HEK293T (cell line): ENCODE results near the gene PRDX2.

Experiments used
- ARNT ChIP-seq: fragments of 450-650 bp; IDR thresholded peaks from 2 replicates; pipeline ENCODE4 v1.6.1; 2017; ENCODE audit warnings: mild to moderate bottlenecking
- BHLHE40 ChIP-seq: fragments of 450-650 bp; IDR thresholded peaks from 2 replicates; pipeline ENCODE4 v1.6.1; 2016; ENCODE audit warnings: mild to moderate bottlenecking, moderate library complexity, borderline replicate concordance
- CTBP1 ChIP-seq: fragments of 450-650 bp; IDR thresholded peaks from 2 replicates; pipeline ENCODE4 v1.6.1; 2016; ENCODE audit warnings: borderline replicate concordance
- ELF4 ChIP-seq: fragments of 450-650 bp; IDR thresholded peaks from 2 replicates; pipeline ENCODE4 v1.6.1; 2017; ENCODE audit warnings: antibody characterized with exemption
- FOXA1 ChIP-seq: fragments of 450-650 bp; IDR thresholded peaks from 2 replicates; pipeline ENCODE4 v1.6.1; 2016; ENCODE audit warnings: mild to moderate bottlenecking
- FOXM1 ChIP-seq: fragments of 450-650 bp; IDR thresholded peaks from 2 replicates; pipeline ENCODE4 v1.6.1; 2017; ENCODE audit warnings: mild to moderate bottlenecking, borderline replicate concordance
- LEF1 ChIP-seq: fragments of 450-650 bp; IDR thresholded peaks from 2 replicates; pipeline ENCODE4 v1.6.1; 2017; ENCODE audit warnings: mild to moderate bottlenecking, borderline replicate concordance
- NFRKB ChIP-seq: fragments of 450-650 bp; IDR thresholded peaks from 2 replicates; pipeline ENCODE4 v1.6.1; 2016; ENCODE audit warnings: mild to moderate bottlenecking, moderate library complexity
- PKNOX1 ChIP-seq: fragments of 450-650 bp; IDR thresholded peaks from 2 replicates; pipeline ENCODE4 v1.6.1; 2016
- SP1 ChIP-seq: fragments of 450-650 bp; IDR thresholded peaks from 2 replicates; pipeline ENCODE4 v1.6.1; 2017

GRCh38 chr19:12784871-12785430 lies 16.6 kb downstream of the PRDX2 start:
- TF ChIP-seq FOXA1, result no peak
- TF ChIP-seq ELF4, result no peak
- TF ChIP-seq ARNT, result no peak
- no peak for TF ChIP-seq LEF1
- no peak for TF ChIP-seq PKNOX1
- TF ChIP-seq NFRKB, result no peak
- no peak for TF ChIP-seq FOXM1
- no peak for TF ChIP-seq SP1
- no peak for TF ChIP-seq CTBP1
- TF ChIP-seq BHLHE40, result no peak
